H1 (cell line): ENCODE measurements around the gene AK5.

Experiments used
- CEBPB ChIP-seq: IDR thresholded peaks from 2 replicates; pipeline ENCODE4 v1.6.1; 2012; ENCODE audit warnings: low read depth, low read length
- CHD2 ChIP-seq: IDR thresholded peaks from 2 replicates; pipeline ENCODE4 v1.6.1; 2012; ENCODE audit warnings: low read length, improper control_type of control experiment
- CREB1 ChIP-seq: IDR thresholded peaks from 2 replicates; pipeline ENCODE4 v1.6.1; 2012; ENCODE audit warnings: inconsistent platforms
- EZH2 ChIP-seq: fragments of 200-600 bp; sonication (generic); IDR thresholded peaks from 2 replicates; pipeline ENCODE4 v1.7.1; 2012; ENCODE audit warnings: low read depth, mild to moderate bottlenecking, moderate library complexity, low read length, inconsistent platforms; ENCODE audit not compliant: severe bottlenecking
- HDAC2 ChIP-seq, 2 experiments: fragments of 300-600 bp in 1 of 2; sonication (generic) in 1 of 2; IDR thresholded peaks; 2 replicates each; pipeline ENCODE4 v1.6.1; 2011 to 2012; ENCODE audit warnings: low read depth in 2 of 2, low read length in 2 of 2, mild to moderate bottlenecking in 2 of 2, moderate library complexity in 2 of 2, borderline replicate concordance in 1 of 2, inconsistent platforms in 1 of 2
- JUND ChIP-seq: IDR thresholded peaks from 2 replicates; pipeline ENCODE4 v1.6.1; 2011; ENCODE audit warnings: mild to moderate bottlenecking, improper control_type of control experiment, low read length
- PHF8 ChIP-seq: fragments of 200-600 bp; sonication (generic); conservative IDR thresholded peaks from 2 replicates; pipeline ENCODE4 v1.7.1; 2012; ENCODE audit warnings: low read depth, mild to moderate bottlenecking, inconsistent platforms, low read length, moderate library complexity
- POLR2AphosphoS5 ChIP-seq: IDR thresholded peaks from 2 replicates; pipeline ENCODE4 v1.6.1; 2011; ENCODE audit warnings: low read depth, low read length
- RAD21 ChIP-seq, 2 experiments: IDR thresholded peaks in 1 of 2; conservative IDR thresholded peaks in 1 of 2; 2 replicates each; pipeline ENCODE4 v1.6.1; 2011; ENCODE audit warnings: low read depth in 2 of 2, low read length in 2 of 2, improper control_type of control experiment in 1 of 2, inconsistent platforms in 1 of 2, mild to moderate bottlenecking in 1 of 2, moderate library complexity in 1 of 2
- RFX5 ChIP-seq: IDR thresholded peaks from 2 replicates; pipeline ENCODE4 v1.6.1; 2011; ENCODE audit warnings: low read depth, low read length, improper control_type of control experiment, borderline replicate concordance
- RXRA ChIP-seq: IDR thresholded peaks from 2 replicates; pipeline ENCODE4 v1.6.1; 2011; ENCODE audit warnings: low read depth, mild to moderate bottlenecking, low read length, moderate library complexity; ENCODE audit not compliant: insufficient read depth
- SP1 ChIP-seq: IDR thresholded peaks from 2 replicates; pipeline ENCODE4 v1.6.1; 2011; ENCODE audit warnings: low read depth, low read length
- TAF1 ChIP-seq: IDR thresholded peaks from 2 replicates; pipeline ENCODE4 v1.6.1; 2011; ENCODE audit warnings: mild to moderate bottlenecking, low read depth, low read length
- TF ChIP-seq, protein P1 (sequence below), 3 experiments: IDR thresholded peaks; 1 replicate in 2 of 3; 2 replicates in 1 of 3; pipeline versions ENCODE4 v1.5.1 to v1.6.1; 2011; ENCODE audit warnings: low read length in 3 of 3, mild to moderate bottlenecking in 3 of 3, inconsistent platforms in 2 of 3, low read depth in 1 of 3, moderate library complexity in 1 of 3; ENCODE audit not compliant: insufficient read depth in 1 of 3; ENCODE audit errors: control extremely low read depth in 1 of 3

DNA sequence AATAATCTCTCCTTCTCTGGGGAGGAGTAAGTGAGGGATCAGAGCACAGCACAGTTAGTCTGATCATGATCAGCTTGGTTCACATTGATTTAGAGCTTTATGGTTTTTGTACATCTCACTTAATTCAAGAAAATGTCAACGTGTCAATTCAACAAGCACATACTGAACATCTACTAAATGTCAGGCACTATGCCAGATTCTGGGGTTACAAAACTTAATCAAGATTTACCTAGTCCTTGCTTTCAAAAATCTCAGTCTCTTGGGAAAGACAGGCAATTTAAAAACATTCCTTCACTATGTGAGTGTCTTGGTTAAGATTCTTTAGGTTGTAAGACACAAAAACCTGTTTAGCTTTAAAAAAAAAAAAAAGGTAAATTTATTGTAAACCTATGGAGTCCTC lies 181.4 kb downstream of the AK5 start:
- TF ChIP-seq RFX5 = no peak
- TF ChIP-seq CREB1 = no peak
- TF ChIP-seq EZH2 = no peak
- no peak for TF ChIP-seq HDAC2 (IDR thresholded peaks at IDR 0.05; ENCODE audit: borderline replicate concordance in 1 of 2, low read depth in 2 of 2, low read length in 2 of 2)
- TF ChIP-seq CHD2 = no peak
- TF ChIP-seq, protein P1, sequence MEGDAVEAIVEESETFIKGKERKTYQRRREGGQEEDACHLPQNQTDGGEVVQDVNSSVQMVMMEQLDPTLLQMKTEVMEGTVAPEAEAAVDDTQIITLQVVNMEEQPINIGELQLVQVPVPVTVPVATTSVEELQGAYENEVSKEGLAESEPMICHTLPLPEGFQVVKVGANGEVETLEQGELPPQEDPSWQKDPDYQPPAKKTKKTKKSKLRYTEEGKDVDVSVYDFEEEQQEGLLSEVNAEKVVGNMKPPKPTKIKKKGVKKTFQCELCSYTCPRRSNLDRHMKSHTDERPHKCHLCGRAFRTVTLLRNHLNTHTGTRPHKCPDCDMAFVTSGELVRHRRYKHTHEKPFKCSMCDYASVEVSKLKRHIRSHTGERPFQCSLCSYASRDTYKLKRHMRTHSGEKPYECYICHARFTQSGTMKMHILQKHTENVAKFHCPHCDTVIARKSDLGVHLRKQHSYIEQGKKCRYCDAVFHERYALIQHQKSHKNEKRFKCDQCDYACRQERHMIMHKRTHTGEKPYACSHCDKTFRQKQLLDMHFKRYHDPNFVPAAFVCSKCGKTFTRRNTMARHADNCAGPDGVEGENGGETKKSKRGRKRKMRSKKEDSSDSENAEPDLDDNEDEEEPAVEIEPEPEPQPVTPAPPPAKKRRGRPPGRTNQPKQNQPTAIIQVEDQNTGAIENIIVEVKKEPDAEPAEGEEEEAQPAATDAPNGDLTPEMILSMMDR (IDR thresholded peaks at IDR 0.05; ENCODE audit: control extremely low read depth in 1 of 3, insufficient read depth in 1 of 3, low read depth in 1 of 3, low read length in 3 of 3) = no peak
- no peak for TF ChIP-seq RAD21 (IDR thresholded peaks at IDR 0.05 in 1 of 2, conservative IDR thresholded peaks at IDR 0.05 in 1 of 2; ENCODE audit: low read depth in 2 of 2, low read length in 2 of 2)
- no peak for TF ChIP-seq POLR2AphosphoS5
- TF ChIP-seq RXRA = no peak
- no peak for TF ChIP-seq SP1
- no peak for TF ChIP-seq PHF8
- no peak for TF ChIP-seq CEBPB
- TF ChIP-seq JUND = no peak
- TF ChIP-seq TAF1 = no peak
